ENCODE measurements around the gene CD151.

DNA sequence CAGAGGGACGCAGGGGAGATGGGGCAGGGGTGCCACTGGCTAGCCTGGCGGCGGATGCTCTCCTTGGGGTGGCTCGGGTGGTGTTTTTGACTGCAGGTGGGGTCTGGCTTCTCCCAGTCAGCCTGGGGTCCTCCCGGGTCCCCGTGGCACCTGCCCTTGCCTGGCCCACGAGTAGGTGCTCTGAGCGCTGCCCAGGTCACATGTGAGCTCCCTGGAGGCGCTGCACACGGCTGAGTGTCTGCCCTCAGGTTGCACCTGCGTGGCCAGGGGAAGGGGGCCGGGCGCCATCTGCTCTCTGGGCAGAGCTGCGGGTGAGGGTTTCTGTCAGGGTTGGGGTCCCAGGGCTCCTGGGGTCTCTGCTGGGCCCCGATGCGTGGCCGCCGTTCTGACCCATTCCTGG lies 15.1 kb downstream of the CD151 start:
- TF ChIP-seq, protein P1, sequence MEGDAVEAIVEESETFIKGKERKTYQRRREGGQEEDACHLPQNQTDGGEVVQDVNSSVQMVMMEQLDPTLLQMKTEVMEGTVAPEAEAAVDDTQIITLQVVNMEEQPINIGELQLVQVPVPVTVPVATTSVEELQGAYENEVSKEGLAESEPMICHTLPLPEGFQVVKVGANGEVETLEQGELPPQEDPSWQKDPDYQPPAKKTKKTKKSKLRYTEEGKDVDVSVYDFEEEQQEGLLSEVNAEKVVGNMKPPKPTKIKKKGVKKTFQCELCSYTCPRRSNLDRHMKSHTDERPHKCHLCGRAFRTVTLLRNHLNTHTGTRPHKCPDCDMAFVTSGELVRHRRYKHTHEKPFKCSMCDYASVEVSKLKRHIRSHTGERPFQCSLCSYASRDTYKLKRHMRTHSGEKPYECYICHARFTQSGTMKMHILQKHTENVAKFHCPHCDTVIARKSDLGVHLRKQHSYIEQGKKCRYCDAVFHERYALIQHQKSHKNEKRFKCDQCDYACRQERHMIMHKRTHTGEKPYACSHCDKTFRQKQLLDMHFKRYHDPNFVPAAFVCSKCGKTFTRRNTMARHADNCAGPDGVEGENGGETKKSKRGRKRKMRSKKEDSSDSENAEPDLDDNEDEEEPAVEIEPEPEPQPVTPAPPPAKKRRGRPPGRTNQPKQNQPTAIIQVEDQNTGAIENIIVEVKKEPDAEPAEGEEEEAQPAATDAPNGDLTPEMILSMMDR (IDR thresholded peaks at IDR 0.05): no peak
- no peak for TF ChIP-seq POLR2A (IDR thresholded peaks at IDR 0.05)

Measured in thyroid gland (tissue), 4 donors.